A549 (cell line): ENCODE data around the gene GALNT18. TPM values are rescaled to one million over a fixed set of nuclear protein-coding genes. Genes with fewer than 3 reads are reported as not detected.

Experiments
- ATAC-seq, 2 experiments: fragments of 200-7000 bp in 1 of 2; fragments of >200 bp in 1 of 2; cut with Nextera tagmentation in 1 of 2; cut with Tn5 transposase in 1 of 2; 3 replicates each; pipeline versions ENCODE4 v1.8.0 to v1.9.1; 2018 to 2020; ENCODE audit warnings: mild to moderate bottlenecking in 1 of 2, moderate library complexity in 1 of 2
- CTCF ChIA-PET: fragments of 300-600 bp; sonication (Branson Sonifier 250); formaldehyde crosslinking; extraction: SDS; loops from one replicate; lab custom pipeline; 2021; ENCODE audit warnings: antibody characterized with exemption, inconsistent platforms; lab: Yijun Ruan, JAX
- POLR2A ChIA-PET: fragments of 350-600 bp; formaldehyde crosslinking; extraction: SDS; loops from one replicate; lab custom pipeline; 2021; ENCODE audit warnings: antibody characterized with exemption, inconsistent platforms; lab: Yijun Ruan, JAX
- DNase-seq, 2 experiments: peaks; one replicate each; pipeline versions ENCODE4 v3.0.0 to v3.0.0-alpha.2; 2011 to 2016; ENCODE audit warnings: low read depth in 1 of 2, low spot score in 1 of 2
- FAIRE-seq: peaks from 2 replicates; lab custom pipeline; 2011; peaks lifted over from hg19 to GRCh38; lab: Jason Lieb, UNC
- H3K27ac ChIP-seq, 2 experiments: fragments of >200 bp; sonication (Bioruptor Twin); formaldehyde crosslinking; 3 replicates each; pipeline ENCODE4 v1.5.1; 2016 to 2017
- H3K4me1 ChIP-seq: fragments of >200 bp; sonication (Bioruptor Twin); formaldehyde crosslinking; 3 replicates; pipeline ENCODE4 v1.6.1; 2016
- H3K4me2 ChIP-seq: fragments of >200 bp; sonication (Bioruptor Twin); formaldehyde crosslinking; 3 replicates; pipeline ENCODE4 v1.6.1; 2016
- H3K4me3 ChIP-seq: fragments of >200 bp; sonication (Bioruptor Twin); formaldehyde crosslinking; 3 replicates; pipeline ENCODE4 v1.5.1; 2016
- H3K9me3 ChIP-seq: fragments of >200 bp; sonication (Bioruptor Twin); formaldehyde crosslinking; 3 replicates; pipeline ENCODE4 v1.6.1; 2016
- BHLHE40 ChIP-seq: IDR thresholded peaks from 2 replicates; pipeline ENCODE4 v1.6.1; 2012; ENCODE audit warnings: low read depth, low read length, inconsistent platforms
- CHD4 ChIP-seq: fragments of 200-600 bp; sonication (generic); IDR thresholded peaks from 2 replicates; pipeline ENCODE4 v1.6.1; 2016; ENCODE audit warnings: antibody characterized with exemption, mild to moderate bottlenecking, borderline replicate concordance
- EHMT2 ChIP-seq: fragments of 200-600 bp; sonication (generic); IDR thresholded peaks from 2 replicates; pipeline ENCODE4 v1.6.1; 2016; ENCODE audit warnings: antibody characterized with exemption, low read depth, mild to moderate bottlenecking, moderate library complexity
- ESRRA ChIP-seq: fragments of 150-350 bp; IDR thresholded peaks from 2 replicates; pipeline ENCODE4 v1.6.1; 2014; ENCODE audit warnings: mild to moderate bottlenecking, low read length, borderline replicate concordance
- FOSB ChIP-seq: fragments of 250-450 bp; sonication (Bioruptor Pico); IDR thresholded peaks from 2 replicates; pipeline ENCODE4 v1.5.0; 2020; ENCODE audit warnings: mild to moderate bottlenecking, moderate library complexity
- FOSL2 ChIP-seq, 2 experiments: fragments of 450-650 bp in 1 of 2; fragments of >200 bp in 1 of 2; sonication (Bioruptor Twin) in 1 of 2; formaldehyde crosslinking; IDR thresholded peaks; 2 replicates each; pipeline versions ENCODE4 v1.5.0 to v1.6.1; 2016 to 2020; ENCODE audit warnings: mild to moderate bottlenecking in 1 of 2, moderate library complexity in 1 of 2
- FOXS1 ChIP-seq: fragments of 250-450 bp; sonication (Bioruptor Pico); IDR thresholded peaks from 2 replicates; pipeline ENCODE4 v1.5.0; 2020; ENCODE audit warnings: mild to moderate bottlenecking, moderate library complexity
- HOXB5 ChIP-seq: fragments of 250-450 bp; sonication (Bioruptor Pico); IDR thresholded peaks from 2 replicates; pipeline ENCODE4 v1.5.0; 2020; ENCODE audit warnings: mild to moderate bottlenecking, moderate library complexity
- MYC ChIP-seq: IDR thresholded peaks from 2 replicates; pipeline ENCODE4 v1.6.1; 2012; ENCODE audit warnings: mild to moderate bottlenecking, inconsistent platforms, low read length, improper control_type of control experiment, borderline replicate concordance
- NFE2L2 ChIP-seq: fragments of 150-350 bp; conservative IDR thresholded peaks from 2 replicates; pipeline ENCODE4 v1.6.1; 2014; ENCODE audit warnings: low read length
- PHF8 ChIP-seq: fragments of 200-600 bp; sonication (generic); IDR thresholded peaks from 2 replicates; pipeline ENCODE4 v1.6.1; 2016; ENCODE audit warnings: low read depth, mild to moderate bottlenecking, antibody characterized with exemption, moderate library complexity, borderline replicate concordance
- POLR2A ChIP-seq: IDR thresholded peaks from 2 replicates; pipeline ENCODE4 v1.6.1; 2012; ENCODE audit warnings: mild to moderate bottlenecking, low read length
- RAD21 ChIP-seq, 2 experiments: fragments of >200 bp in 1 of 2; sonication (Bioruptor Twin) in 1 of 2; formaldehyde crosslinking in 1 of 2; IDR thresholded peaks in 1 of 2; conservative IDR thresholded peaks in 1 of 2; 2 replicates in 1 of 2; 3 replicates in 1 of 2; pipeline ENCODE4 v1.6.1; 2012 to 2018; ENCODE audit warnings: inconsistent platforms in 1 of 2
- RCOR1 ChIP-seq: fragments of 150-350 bp; IDR thresholded peaks from 2 replicates; pipeline ENCODE4 v1.6.1; 2014; ENCODE audit warnings: antibody characterized with exemption, low read length, low read depth
- TP53 ChIP-seq: fragments of 250-450 bp; sonication (Bioruptor Pico); IDR thresholded peaks from 2 replicates; pipeline ENCODE4 v1.5.0; 2021; ENCODE audit warnings: mild to moderate bottlenecking, moderate library complexity
- ZNF302 ChIP-seq: fragments of 250-450 bp; sonication (Bioruptor Pico); IDR thresholded peaks from 2 replicates; pipeline ENCODE4 v1.9.0; 2021; ENCODE audit warnings: inconsistent platforms, mild to moderate bottlenecking, moderate library complexity
- WGBS: methylation state at CpG from one replicate; pipeline ENCODE4 v1.1.6; 2017; ENCODE audit errors: missing lambda C conversion rate; 5-methylcytosine and 5-hydroxymethylcytosine counted together
- polyA plus RNA-seq, 4 experiments: library from polyadenylated mRNA; depleted of rRNA in 3 of 4; stranded (reverse); fragments of >200 nt; fragmentation: RNase III in 1 of 4; extraction: RNeasy Plus Mini Kit Qiagen cat#74134 plus additional on column Dnase treatment in 1 of 4; gene quantifications; 2 replicates in 3 of 4; 3 replicates in 1 of 4; pipeline ENCODE4 v1.2.3, GENCODE V29; 2011 to 2017
- TF ChIP-seq, protein P1 (sequence below): IDR thresholded peaks from 2 replicates; pipeline ENCODE4 v1.6.1; 2012
- TF ChIP-seq, protein P2 (sequence below): fragments of 250-450 bp; sonication (Bioruptor Pico); IDR thresholded peaks from 2 replicates; pipeline ENCODE4 v1.5.0; 2021; ENCODE audit warnings: mild to moderate bottlenecking, moderate library complexity, borderline replicate concordance
- TF ChIP-seq, protein P3 (sequence below): IDR thresholded peaks from 2 replicates; pipeline ENCODE4 v1.6.1; 2012
- TF ChIP-seq, protein P4 (sequence below): fragments of 450-650 bp; IDR thresholded peaks from 2 replicates; pipeline ENCODE4 v1.6.1; 2014; ENCODE audit warnings: antibody characterized with exemption
- TF ChIP-seq, protein P5 (sequence below): fragments of >200 bp; sonication (Bioruptor Twin); formaldehyde crosslinking; IDR thresholded peaks from 2 replicates; pipeline ENCODE4 v1.6.1; 2016

Gene GALNT18
- polyA plus RNA-seq, 2 of the 4 experiments (the other 2 are of a cell fraction) = 6.7 to 16.1 TPM

GRCh38 chr11:11294551-11294855 lies 327.3 kb downstream of the GALNT18 start:
- H3K4me2 ChIP-seq = no peak overlapping the region
- WGBS = 54% methylated on average over 3 of the region's 3 CpGs
- POLR2A ChIA-PET = no interaction called here
- no peak overlapping the region for H3K4me3 ChIP-seq
- TF ChIP-seq, protein P1, sequence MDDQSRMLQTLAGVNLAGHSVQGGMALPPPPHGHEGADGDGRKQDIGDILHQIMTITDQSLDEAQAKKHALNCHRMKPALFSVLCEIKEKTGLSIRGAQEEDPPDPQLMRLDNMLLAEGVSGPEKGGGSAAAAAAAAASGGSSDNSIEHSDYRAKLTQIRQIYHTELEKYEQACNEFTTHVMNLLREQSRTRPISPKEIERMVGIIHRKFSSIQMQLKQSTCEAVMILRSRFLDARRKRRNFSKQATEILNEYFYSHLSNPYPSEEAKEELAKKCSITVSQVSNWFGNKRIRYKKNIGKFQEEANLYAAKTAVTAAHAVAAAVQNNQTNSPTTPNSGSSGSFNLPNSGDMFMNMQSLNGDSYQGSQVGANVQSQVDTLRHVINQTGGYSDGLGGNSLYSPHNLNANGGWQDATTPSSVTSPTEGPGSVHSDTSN = no peak
- TF ChIP-seq RAD21 (conservative IDR thresholded peaks at IDR 0.05 in 1 of 2, IDR thresholded peaks at IDR 0.05 in 1 of 2) (no peak), EHMT2 (no peak), HOXB5 (CRISPR knock-in tag) (no peak), POLR2A (no peak), FOSL2 (IDR thresholded peaks at IDR 0.05) (no peak), FOSL2 (CRISPR knock-in tag; IDR thresholded peaks at IDR 0.05) (no peak), ESRRA (no peak), PHF8 (no peak)
- TF ChIP-seq, protein P2, sequence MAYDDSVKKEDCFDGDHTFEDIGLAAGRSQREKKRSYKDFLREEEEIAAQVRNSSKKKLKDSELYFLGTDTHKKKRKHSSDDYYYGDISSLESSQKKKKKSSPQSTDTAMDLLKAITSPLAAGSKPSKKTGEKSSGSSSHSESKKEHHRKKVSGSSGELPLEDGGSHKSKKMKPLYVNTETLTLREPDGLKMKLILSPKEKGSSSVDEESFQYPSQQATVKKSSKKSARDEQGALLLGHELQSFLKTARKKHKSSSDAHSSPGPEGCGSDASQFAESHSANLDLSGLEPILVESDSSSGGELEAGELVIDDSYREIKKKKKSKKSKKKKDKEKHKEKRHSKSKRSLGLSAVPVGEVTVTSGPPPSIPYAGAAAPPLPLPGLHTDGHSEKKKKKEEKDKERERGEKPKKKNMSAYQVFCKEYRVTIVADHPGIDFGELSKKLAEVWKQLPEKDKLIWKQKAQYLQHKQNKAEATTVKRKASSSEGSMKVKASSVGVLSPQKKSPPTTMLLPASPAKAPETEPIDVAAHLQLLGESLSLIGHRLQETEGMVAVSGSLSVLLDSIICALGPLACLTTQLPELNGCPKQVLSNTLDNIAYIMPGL (CRISPR knock-in tag) = no peak
- ATAC-seq = no peak
- no peak for FAIRE-seq
- H3K27ac ChIP-seq = no peak overlapping the region
- CTCF ChIA-PET = interaction anchor here (0.7 kb wide), 1 partner anchor 268 kb away, joined by 3 read pairs; no protein-coding TSS in a partner anchor
- no peaks in the 10 kb centered on the region for H3K4me1 ChIP-seq
- H3K9me3 ChIP-seq = no peaks in the 10 kb centered on the region
- no peak for DNase-seq

DNA sequence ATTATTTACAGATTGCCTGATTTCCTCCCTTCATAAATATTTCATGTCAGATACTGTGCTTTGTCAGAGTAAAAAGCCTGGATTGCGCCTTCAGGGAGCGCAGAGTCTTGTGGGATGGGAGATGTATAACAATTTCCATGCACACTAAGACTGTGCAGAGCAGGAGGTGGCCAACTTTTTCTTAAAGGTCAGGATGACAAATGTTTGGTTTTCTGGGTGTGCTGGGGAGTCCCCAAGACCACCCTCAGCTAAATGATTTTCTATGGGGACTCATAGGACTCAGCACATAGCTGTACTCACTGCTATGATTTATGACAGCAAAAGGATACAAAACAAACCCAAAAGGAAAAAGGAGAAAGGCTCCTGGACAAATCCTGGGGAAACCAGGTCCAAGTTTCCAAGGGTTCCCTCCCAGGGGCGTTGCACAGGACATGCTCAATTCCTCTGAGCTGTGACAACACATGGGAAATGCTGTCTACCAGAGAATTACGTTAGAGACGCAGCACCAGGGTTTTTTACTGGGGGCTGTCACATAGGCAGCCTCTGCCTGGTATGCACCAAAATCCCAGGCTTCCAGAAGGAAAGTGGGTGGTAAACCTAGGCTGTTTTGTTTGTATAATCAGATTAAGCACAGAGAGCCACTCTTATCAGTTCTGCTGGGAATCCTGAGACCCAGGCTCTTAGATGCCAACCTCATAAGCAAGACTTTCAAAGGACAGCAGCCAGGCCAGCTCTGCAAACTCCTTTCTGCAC lies 327.8 kb downstream of the GALNT18 start:
- Histone ChIP-seq H3K4me2 (no peak overlapping the region), H3K27ac (no peak overlapping the region), H3K9me3 (no peaks in the 10 kb centered on the region), H3K4me3 (no peak overlapping the region), H3K4me1 (no peaks in the 10 kb centered on the region)
- no peak for TF ChIP-seq POLR2A
- TF ChIP-seq PHF8 = no peak
- TF ChIP-seq, protein P3, sequence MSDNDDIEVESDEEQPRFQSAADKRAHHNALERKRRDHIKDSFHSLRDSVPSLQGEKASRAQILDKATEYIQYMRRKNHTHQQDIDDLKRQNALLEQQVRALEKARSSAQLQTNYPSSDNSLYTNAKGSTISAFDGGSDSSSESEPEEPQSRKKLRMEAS = no peak
- TF ChIP-seq CHD4 = no peak
- TF ChIP-seq EHMT2 = no peak
- no peak for TF ChIP-seq ESRRA
- TF ChIP-seq, protein P4, sequence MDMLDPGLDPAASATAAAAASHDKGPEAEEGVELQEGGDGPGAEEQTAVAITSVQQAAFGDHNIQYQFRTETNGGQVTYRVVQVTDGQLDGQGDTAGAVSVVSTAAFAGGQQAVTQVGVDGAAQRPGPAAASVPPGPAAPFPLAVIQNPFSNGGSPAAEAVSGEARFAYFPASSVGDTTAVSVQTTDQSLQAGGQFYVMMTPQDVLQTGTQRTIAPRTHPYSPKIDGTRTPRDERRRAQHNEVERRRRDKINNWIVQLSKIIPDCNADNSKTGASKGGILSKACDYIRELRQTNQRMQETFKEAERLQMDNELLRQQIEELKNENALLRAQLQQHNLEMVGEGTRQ = no peak
- no peak for TF ChIP-seq TP53 (CRISPR knock-in tag)
- TF ChIP-seq, protein P5, sequence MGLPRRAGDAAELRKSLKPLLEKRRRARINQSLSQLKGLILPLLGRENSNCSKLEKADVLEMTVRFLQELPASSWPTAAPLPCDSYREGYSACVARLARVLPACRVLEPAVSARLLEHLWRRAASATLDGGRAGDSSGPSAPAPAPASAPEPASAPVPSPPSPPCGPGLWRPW = no peak
- no peak for TF ChIP-seq RCOR1
- no peak for TF ChIP-seq FOXS1 (CRISPR knock-in tag)
- TF ChIP-seq MYC = no peak
- no peak for TF ChIP-seq FOSB (CRISPR knock-in tag)
- TF ChIP-seq NFE2L2 = no peak
- TF ChIP-seq BHLHE40 = no peak
- no peak for TF ChIP-seq FOSL2 (IDR thresholded peaks at IDR 0.05)
- no peak for TF ChIP-seq FOSL2 (CRISPR knock-in tag; IDR thresholded peaks at IDR 0.05)
- TF ChIP-seq ZNF302 (CRISPR knock-in tag) = no peak
- no peak for DNase-seq
- no peak for FAIRE-seq
- no peak for ATAC-seq
- 72% methylated on average over 5 of the region's 5 CpGs for WGBS
- ChIA-PET CTCF (interaction anchor here (0.7 to 0.8 kb wide), 2 partner anchors 26 to 267 kb away, joined by 3 read pairs; no protein-coding TSS in a partner anchor), POLR2A (interaction anchor here (0.7 kb wide), 1 partner anchor 171 kb away, joined by 6 read pairs; no protein-coding TSS in a partner anchor)
